Measurements from ENCODE around the gene CLDN1. TPM values are rescaled to one million over a fixed set of nuclear protein-coding genes. Genes with fewer than 3 reads are reported as not detected.

CLDN1 gene
- polyA plus RNA-seq, 1 of the 3 experiments (the other 2 are of a cell fraction) = 0.82 TPM

GRCh38 chr3:190265796-190266195, 56.5 kb downstream of the CLDN1 start:
- Histone ChIP-seq H3K9me2 (no peaks in the 10 kb centered on the region), H3K79me2 (ENCODE audit: insufficient read depth) (no peaks in the 10 kb centered on the region), H3K36me3 (replicated peaks in 1 of 2; ENCODE audit: control insufficient read depth in 1 of 2, insufficient read depth in 2 of 2, low read length in 1 of 2) (no peaks in the 10 kb centered on the region), H3F3A (replicated peaks; ENCODE audit: insufficient read depth) (no peaks in the 10 kb centered on the region), H3K4me2 (no peak overlapping the region), H4K20me1 (ENCODE audit: insufficient read depth) (no peaks in the 10 kb centered on the region), H3K4me3 (ENCODE audit: low read depth in 2 of 2, low read length in 1 of 2) (no peak overlapping the region), H3K9me3 (no peaks in the 10 kb centered on the region), H3K4me1 (ENCODE audit: control insufficient read depth in 1 of 2, insufficient read depth in 2 of 2, low read depth in 1 of 2, low read length in 1 of 2) (no peaks in the 10 kb centered on the region), H3K9ac (no peak overlapping the region), H3K27ac (ENCODE audit: low read depth in 2 of 2, low read length in 1 of 2) (no peak overlapping the region), H2AFZ (ENCODE audit: low read depth) (no peak overlapping the region), H3K27me3 (ENCODE audit: insufficient read depth) (no peaks in the 10 kb centered on the region)
- 5% methylated on average over 3 of the region's 3 CpGs for WGBS (ENCODE audit: low lambda C conversion rate)
- POLR2A ChIA-PET = no interaction called here
- CTCF ChIA-PET = interaction anchor here (0.8 kb wide), 1 partner anchor 57 kb away, joined by 3 read pairs; the partner anchor contains the start of gene CLDN1
- TF ChIP-seq ELF1 (IDR thresholded peaks at IDR 0.05) (no peak), SMC3 (IDR thresholded peaks at IDR 0.05; ENCODE audit: low read depth, low read length) (no peak), YY1 (IDR thresholded peaks at IDR 0.05; ENCODE audit: low read depth) (no peak), RFX5 (IDR thresholded peaks at IDR 0.05; ENCODE audit: low read length) (no peak), NFIC (IDR thresholded peaks at IDR 0.05; ENCODE audit: borderline replicate concordance) (no peak), PBX3 (IDR thresholded peaks at IDR 0.05) (no peak), USF1 (IDR thresholded peaks at IDR 0.05; ENCODE audit: borderline replicate concordance, low read depth) (no peak), TAF1 (IDR thresholded peaks at IDR 0.05; ENCODE audit: borderline replicate concordance, low read depth, low read length) (no peak), MXI1 (IDR thresholded peaks at IDR 0.05; ENCODE audit: low read depth, low read length) (no peak), ZBTB33 (IDR thresholded peaks at IDR 0.05; ENCODE audit: borderline replicate concordance, low read depth) (no peak), MAX (IDR thresholded peaks at IDR 0.05; ENCODE audit: low read depth) (no peak), GABPA (IDR thresholded peaks at IDR 0.05; ENCODE audit: low read depth) (no peak)
- DNase-seq = no peak

GRCh38 chr3:190265126-190265525, 57.1 kb downstream of the CLDN1 start:
- H3K4me1 ChIP-seq (ENCODE audit: control insufficient read depth in 1 of 2, insufficient read depth in 2 of 2, low read depth in 1 of 2, low read length in 1 of 2) = no peaks in the 10 kb centered on the region
- no peak overlapping the region for H3K4me3 ChIP-seq (ENCODE audit: low read depth in 2 of 2, low read length in 1 of 2)
- no peak overlapping the region for H3K27ac ChIP-seq (ENCODE audit: low read depth in 2 of 2, low read length in 1 of 2)
- no peaks in the 10 kb centered on the region for H4K20me1 ChIP-seq (ENCODE audit: insufficient read depth)
- no peaks in the 10 kb centered on the region for H3K9me3 ChIP-seq
- TF ChIP-seq TAF1 (IDR thresholded peaks at IDR 0.05; ENCODE audit: borderline replicate concordance, low read depth, low read length) = no peak
- TF ChIP-seq FOSL2 (IDR thresholded peaks at IDR 0.05; ENCODE audit: borderline replicate concordance, low read depth) = no peak
- TF ChIP-seq REST (IDR thresholded peaks at IDR 0.05; ENCODE audit: low read depth, low read length) = no peak
- TF ChIP-seq MAX (IDR thresholded peaks at IDR 0.05; ENCODE audit: low read depth) = no peak
- TF ChIP-seq SIN3A (IDR thresholded peaks at IDR 0.05; ENCODE audit: borderline replicate concordance, low read depth, low read length) = no peak
- no peak for TF ChIP-seq NRF1 (IDR thresholded peaks at IDR 0.05; ENCODE audit: low read depth, low read length)
- no peak for TF ChIP-seq CHD2 (IDR thresholded peaks at IDR 0.05; ENCODE audit: low read length, partially characterized antibody)
- no peak for TF ChIP-seq USF1 (IDR thresholded peaks at IDR 0.05; ENCODE audit: borderline replicate concordance, low read depth)
- TF ChIP-seq NFIC (IDR thresholded peaks at IDR 0.05; ENCODE audit: borderline replicate concordance) = no peak
- TF ChIP-seq RXRA (IDR thresholded peaks at IDR 0.05; ENCODE audit: borderline replicate concordance, low read depth) = no peak
- POLR2A ChIA-PET = no interaction called here
- no peaks in the 10 kb centered on the region for H3K79me2 ChIP-seq (ENCODE audit: insufficient read depth)
- H3K36me3 ChIP-seq (replicated peaks in 1 of 2; ENCODE audit: control insufficient read depth in 1 of 2, insufficient read depth in 2 of 2, low read length in 1 of 2) = no peaks in the 10 kb centered on the region
- H3K27me3 ChIP-seq (ENCODE audit: insufficient read depth) = no peaks in the 10 kb centered on the region
- 5% methylated on average over 1 of the region's 1 CpG for WGBS (ENCODE audit: low lambda C conversion rate)
- H3K9ac ChIP-seq = no peak overlapping the region
- no peak overlapping the region for H2AFZ ChIP-seq (ENCODE audit: low read depth)
- H3K4me2 ChIP-seq = no peak overlapping the region
- H3K9me2 ChIP-seq = no peaks in the 10 kb centered on the region
- CTCF ChIA-PET = interaction anchor here (0.8 kb wide), 1 partner anchor 57 kb away, joined by 3 read pairs; the partner anchor contains the start of gene CLDN1
- H3F3A ChIP-seq (replicated peaks; ENCODE audit: insufficient read depth) = no peaks in the 10 kb centered on the region
- DNase-seq = no peak

Measured in SK-N-SH (cell line).